Left lobe of liver (tissue), 2 donors: ENCODE measurements around the gene HOXB4. TPM values are rescaled to one million over a fixed set of nuclear protein-coding genes. Genes with fewer than 3 reads are reported as not detected.
A peak's percentile ranks its signal among the peaks of the same experiment; 100 is the strongest.

Experiments
- ATAC-seq: fragments of 200-7000 bp; cut with Tn5 transposase; one replicate; pipeline ENCODE4 v1.9.1; 2020; ENCODE audit warnings: mild to moderate bottlenecking, moderate library complexity
- DNase-seq: peaks from one replicate; pipeline ENCODE4 v3.0.0-alpha.2; 2020; ENCODE audit warnings: low spot score
- total RNA-seq: library from RNA; stranded (reverse); gene quantifications from one replicate; pipeline ENCODE4 v1.2.1, GENCODE V29; 2021
- donor health status: DM: no; HTN: no; CAD: no; lungs with moderate emphysema.
- donor health status: DM: no; HTN: yes; CAD: no.

HOXB4 gene
- total RNA-seq, 1 donor from 2014 or later, result 1.1 TPM

DNA sequence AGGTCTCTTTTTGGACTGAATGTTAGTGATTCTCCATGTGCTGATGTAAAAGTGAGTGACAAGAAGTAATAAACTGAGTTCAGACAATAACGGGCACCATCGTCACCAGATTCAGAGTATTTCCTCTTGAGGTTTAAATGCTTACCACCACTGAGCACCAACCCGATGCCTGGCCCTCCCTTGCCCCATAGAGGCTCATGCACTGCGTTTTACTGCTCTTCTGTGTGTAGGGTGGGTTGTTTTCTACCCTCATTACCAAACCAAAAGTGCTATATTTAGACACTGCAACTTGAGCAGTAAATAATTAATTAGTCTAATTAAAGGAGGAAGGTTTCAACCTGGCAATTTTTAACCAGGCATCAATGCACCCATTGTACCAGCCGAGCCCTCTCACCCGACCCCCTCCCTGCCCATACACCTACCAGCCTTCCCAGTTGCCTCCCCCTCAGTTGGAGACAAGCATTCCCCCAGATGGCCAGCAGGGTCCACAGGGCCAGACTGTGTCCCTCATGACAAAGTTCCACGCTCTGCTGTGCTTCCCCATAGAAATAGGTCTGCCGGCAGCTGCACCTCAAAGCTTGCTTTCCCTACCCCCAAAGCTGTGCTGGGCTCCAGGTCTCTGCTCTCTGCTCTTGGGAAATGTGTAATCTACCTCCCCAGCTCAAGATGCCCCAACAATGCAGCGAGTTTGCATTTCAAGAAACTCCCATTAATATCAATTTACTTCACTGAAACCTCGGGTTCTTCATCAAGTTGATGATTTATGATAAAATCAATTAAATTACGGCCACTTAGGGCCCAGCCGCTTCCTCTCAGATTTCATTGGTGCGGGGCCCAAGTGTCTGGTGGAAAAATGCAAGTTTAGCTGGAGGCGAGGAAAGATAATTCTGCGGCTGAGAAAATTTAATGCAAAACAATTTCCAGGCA, 16.0 kb downstream of the HOXB4 start:
- DNase-seq, result no peak
- no peak for ATAC-seq

DNA sequence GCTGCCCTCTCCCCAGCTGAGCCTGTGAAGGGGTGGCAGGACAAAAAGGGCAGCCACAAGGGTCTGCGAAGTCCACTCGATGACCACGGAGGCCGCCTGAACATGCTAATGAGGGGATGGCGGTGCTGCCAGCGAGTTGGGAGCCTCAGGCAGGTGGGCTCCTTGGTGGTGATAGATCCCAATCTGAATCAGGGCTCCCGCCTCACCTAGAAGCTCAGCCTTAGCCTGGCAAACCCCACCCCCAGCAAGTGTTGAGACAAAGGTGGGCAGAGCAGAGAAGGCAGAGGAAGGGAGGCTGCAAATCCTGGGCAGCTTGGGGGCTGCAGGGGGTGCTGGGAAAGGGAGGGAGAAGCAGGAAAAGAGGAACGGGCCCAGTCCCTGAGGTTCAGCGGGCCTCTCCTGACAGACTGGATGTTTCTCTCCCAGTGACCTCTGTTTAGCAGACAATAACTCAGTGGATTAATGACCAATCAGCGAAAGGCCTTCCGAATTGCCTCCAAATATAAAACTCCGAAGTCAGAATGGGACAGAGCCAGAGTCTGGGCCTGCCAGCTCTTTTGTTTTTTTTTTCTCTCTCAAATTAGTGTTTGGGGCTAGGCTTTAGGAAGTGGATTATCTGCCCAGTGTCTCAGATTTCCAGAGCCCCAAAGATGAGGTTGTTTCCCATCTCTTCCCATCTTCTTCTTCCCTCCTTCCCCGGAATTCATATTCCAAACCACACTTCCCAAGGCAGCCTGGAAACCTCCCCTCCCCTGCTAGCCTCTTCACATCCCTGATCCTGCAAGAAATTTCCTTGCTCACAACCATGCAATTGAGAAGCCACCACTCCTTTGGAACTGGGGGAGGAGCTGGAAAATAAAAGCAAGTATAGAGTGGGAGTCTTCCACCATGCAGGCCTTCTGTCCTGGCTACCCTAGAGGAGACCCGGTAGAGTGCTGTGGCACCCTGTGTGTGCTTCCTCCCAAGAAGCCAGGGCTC, 18.0 kb downstream of the HOXB4 start:
- DNase-seq (no peak), ATAC-seq (peak; percentile 9)

DNA sequence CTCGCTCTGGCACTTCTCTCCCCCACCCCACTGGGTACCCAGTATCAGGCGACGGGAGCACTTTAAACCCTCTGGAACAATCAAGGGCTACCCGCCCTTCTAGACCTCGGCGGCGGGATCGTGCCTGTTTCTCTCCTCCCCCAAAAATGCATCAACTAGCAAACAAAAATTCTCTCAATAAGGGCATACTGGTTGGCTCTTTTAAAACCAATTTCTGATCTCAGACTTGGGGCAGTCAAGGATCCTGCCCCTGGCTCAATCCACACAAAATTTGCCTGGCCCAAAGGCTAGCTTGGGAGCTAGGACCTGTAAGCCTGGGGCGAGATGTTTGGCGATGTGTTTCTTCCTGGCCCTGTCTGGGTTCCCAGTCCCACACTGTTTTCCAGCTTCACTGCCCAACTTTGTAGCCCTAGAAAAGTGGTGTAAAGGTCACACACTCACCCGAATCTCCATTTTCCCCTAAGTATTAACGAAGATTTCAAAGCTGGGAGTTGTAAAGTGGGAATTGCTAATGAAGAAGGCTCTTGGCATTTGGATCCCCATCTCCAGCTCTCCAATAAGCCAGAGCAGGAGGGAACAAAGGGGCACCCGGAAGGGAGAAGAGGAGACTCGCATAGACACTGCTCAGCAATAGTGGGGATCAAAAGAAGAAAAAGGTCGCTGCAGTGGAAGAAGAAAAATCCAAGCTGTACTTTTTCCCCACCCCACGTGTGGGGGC, 18.9 kb downstream of the HOXB4 start:
- DNase-seq (no peak), ATAC-seq (no peak)

DNA sequence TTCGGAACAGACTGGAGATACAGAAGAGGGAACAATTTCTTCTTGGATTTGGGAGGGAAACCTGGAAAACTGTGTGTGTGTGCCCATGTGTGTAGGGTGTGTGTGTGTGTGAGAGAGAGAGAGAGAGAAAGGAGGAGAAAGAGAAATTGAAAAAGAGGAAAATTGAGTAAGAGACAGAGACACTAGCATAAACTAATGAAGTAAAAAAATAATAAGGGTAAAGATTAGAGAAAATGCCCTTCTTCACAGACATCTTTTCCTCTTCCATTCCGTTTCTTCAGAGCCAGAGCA, 19.4 kb downstream of the HOXB4 start:
- DNase-seq, result no peak

DNA sequence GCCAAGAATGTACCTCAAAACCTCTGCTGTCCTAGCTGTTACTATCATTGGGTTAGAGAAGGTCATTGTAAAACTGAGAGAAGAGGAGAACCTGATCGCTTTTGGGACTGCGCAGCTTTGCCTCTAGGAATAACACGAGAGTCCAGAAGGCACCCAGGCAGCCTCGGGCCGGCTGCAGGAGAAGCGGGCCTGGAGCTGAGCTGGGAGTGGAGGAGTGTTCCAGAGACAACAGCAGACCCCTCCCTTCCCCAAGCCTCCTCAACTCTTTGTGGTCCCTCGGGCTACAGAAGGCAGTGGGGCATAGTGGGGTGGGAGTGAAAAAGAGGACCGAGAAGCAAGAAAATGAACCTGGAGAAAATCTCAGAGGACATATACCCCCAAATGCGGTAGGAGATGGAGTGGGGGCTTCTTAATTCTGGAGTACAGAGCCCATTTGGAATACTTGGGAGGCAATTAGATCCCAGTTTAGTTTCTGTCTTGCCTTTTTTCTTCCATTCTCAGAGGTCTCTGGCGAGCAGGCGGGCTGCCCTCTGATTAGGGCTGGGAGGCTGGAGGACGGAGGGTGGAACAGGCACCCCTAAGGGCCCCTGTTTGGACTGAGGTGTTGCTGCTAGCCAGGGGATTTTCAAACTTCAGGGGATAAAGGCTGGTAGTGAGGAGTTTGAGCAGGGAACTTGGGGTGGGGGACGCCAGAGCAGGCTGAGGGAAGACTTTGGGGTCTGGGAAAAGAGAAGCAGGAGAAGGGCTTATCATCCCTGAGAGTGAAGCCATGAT, 19.9 kb downstream of the HOXB4 start:
- no peak for DNase-seq
- ATAC-seq, result no peak

More for the DNA sequence above, 19.4 kb downstream of the HOXB4 start:
- no peak for ATAC-seq

DNA sequence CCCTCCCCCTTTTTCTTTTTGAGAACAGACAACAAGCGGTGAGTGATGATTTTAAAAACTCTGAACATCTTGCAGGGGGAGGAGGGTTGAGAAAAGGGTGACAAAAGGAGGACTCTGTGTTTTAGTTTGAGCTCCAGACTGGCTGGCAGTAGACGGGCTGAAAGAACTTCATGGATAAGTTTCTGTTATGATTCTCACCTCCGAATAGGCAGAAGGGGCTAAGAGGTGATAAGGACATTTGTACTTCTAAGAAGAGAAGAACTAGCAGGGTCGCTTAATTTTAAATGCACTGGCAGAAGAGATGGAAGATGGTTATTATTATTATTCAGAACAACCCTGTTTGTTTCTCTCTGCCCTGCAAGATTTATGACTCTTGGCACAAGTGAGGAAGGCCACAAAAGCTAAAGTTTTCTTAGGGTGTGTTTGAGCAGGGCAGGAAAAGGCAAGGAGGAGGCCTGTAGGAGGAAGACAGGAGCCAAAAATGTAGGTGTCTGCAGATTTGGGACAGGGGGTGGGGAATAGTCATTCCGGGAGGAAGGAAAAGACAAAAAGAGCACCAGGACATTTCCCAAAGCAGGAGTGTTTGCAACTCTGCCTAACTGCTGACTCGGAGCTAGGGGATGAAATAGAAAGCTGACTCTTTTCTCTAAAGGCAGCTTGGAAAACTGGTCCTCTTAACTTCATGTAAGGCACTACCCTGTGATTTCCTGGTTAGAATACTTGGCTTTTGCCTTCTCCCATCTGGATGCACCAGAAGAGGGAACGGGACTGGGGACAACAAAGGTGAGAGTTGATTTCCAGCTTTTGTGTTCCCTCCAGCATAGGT, 21.4 kb downstream of the HOXB4 start:
- DNase-seq, result no peak
- peak; percentile 25 for ATAC-seq

DNA sequence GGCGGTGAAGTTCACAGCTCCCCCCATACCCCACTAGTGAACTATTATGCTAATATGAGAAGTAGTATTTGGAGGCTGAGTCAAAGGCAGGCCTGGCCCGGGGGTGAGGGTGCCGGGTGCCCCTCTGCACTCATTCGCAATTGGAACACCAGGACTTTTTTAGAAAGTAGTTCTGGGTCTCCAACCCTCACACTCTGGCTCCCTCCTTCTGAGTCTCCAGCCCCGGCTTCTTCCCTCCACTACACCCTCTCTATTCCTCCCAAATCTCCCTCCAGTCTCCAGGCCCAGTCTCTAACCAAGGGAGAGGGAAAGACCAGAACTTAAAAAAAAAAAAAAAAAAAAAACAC, 21.9 kb downstream of the HOXB4 start:
- ATAC-seq (no peak), DNase-seq (no peak)

DNA sequence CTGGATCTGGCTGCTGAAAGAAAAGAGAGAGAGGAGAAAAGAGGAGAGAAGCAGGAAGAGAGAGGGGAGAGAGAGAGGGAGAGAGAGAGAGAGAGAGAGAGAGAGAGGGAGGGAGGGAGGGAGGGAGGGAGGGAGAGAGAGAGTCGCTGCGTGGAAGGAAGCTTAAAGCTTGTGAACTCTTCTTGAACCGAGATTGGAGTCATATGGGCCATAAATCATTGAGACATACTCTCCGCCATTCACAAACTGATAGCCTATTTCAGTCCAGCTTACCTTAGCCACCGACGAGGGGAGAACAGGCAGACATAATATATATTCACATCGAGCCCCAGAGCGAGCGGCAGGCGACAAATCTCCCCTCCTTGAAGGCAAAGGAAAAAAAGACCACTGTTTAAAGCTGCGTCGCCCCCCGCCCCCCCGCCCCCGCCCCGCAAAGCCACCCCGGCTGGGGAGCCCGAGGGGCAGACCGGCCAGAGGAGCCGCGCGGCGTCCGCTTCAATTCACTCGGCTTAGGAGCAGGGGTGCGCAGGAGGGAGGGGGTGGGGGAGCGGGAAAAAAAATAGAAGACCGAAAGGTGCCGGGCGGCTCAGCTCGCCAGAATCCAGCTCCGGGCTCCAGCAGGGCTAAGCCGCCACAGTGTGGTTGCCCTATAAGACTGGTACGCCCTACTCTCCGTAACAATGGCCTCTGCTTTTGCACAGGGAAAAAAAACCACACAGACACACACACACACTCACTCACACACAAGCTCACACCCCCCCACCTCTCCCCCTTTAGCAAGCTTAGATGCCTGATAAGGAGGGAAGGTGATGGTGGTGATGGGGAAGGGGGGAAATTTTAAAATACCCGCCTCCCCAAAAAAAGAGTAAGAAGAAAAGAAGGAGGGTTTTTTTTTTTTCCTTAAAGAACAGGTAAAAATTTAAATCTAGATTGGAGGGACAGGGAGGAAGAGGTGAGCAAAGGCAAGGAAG, 22.6 kb downstream of the HOXB4 start:
- DNase-seq (no peak), ATAC-seq (peak; percentile 42)

DNA sequence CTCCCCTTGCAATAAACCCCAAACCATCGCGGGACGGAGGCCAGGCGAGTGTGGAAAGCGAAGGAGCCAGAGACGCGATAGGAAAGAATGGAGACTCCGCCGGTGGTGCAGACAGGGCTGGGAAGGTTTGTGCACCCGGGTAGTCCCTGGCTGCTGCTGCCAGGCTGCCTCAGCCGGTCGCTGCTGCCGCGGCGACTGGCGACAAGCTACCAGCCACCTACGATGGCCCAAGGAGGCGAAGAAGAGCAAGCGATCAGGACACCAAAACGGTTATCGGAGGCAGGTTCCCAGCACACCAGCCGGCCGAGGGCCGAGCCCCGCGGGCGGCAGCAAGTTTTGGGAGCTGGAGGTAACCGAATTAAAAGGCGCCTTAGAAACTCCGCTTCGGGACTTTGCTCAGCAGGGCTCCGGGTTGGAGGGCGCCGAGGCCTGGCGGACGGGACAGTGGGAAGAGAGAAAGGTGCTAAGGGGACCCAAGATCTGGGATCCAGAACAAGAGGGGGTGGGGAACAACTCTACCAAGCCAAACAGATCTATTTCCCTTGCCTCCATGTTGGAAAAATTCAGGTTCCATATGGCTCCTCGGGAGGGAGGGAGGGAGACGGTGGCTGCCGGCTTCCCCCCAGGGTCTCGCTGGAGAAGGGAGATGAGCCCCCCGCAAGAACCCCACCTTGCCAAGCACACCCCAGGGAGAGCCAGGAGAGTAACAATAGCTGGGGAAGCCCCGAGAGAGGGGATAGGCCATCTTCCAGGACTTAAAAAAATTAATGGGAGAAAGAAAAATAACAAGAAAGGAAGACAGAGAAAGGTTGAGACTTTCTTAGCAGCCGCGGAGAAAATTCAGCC, 23.5 kb downstream of the HOXB4 start:
- ATAC-seq, result no peak

DNA sequence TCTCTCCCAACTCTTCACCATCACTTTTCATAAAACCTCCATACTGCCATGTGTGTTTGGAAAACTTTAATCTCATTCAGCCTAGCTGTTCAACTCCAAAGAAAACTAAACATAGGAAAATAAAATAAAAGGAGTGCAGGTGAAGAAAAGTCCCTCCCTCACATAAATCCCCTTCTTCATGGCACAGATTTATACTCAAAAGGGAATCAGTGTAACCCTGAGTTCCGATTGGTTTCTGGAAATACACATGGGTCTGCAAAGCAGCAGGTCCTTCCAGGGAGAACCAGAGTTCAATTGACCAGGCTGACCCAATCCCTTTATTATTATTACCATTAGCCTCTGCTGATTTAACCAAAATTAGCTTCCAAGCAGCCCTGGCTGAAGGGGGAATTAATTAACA, 24.3 kb downstream of the HOXB4 start:
- DNase-seq, result no peak
- ATAC-seq, result no peak

More for the DNA sequence above, 23.5 kb downstream of the HOXB4 start:
- no peak for DNase-seq

DNA sequence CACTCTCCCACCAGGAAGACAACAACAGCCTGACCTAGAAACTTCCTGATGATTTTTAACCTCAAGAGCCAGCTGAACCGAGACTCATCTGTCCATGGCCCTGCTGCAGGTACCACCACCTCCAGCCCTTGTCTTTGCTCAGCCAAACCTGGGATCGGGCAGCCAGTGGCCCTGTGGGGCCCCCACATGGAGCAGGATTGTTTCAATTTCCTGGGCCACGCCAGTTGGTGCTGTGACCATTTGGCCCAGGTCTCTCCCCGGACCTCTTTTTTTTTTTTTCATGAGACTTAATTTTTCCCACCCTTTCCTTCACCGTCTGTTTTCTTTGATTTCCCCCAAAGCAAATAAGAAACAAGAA, 25.0 kb downstream of the HOXB4 start:
- DNase-seq (no peak), ATAC-seq (no peak)

DNA sequence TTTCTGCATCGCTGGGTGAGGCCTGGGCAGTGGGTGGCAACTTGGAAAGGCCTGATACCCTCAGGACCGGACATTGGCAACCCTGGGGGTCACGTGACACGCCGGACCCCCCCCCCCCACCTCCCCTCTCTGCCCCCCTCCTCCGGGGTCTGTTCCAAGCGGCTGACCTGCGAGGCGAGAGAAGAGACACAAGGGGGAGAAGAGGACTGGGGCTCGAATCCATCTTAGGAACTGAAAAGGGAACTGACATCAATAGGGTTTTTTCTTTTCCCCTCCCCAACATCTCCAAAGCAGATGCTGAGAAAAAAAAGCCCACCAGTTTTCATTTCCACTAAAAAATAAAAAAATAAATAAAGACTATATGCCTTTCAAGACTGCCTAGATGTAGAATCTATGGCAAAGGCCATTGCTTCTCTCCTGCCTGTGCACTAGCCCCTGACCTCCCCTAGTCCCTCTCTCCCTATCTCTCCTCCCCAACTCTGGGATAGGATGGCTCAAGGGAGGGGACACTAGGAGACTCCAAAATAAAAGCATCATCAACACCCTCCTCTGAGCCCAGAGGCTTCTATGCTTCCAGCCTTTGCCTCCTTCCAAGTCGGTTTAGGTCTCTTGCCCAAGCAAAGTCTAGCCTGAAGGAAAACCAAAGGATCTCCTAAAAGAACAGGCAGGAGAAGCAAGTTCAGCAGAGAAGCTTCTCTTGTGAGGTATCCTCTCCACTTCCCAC, 25.5 kb downstream of the HOXB4 start:
- DNase-seq (no peak), ATAC-seq (no peak)

DNA sequence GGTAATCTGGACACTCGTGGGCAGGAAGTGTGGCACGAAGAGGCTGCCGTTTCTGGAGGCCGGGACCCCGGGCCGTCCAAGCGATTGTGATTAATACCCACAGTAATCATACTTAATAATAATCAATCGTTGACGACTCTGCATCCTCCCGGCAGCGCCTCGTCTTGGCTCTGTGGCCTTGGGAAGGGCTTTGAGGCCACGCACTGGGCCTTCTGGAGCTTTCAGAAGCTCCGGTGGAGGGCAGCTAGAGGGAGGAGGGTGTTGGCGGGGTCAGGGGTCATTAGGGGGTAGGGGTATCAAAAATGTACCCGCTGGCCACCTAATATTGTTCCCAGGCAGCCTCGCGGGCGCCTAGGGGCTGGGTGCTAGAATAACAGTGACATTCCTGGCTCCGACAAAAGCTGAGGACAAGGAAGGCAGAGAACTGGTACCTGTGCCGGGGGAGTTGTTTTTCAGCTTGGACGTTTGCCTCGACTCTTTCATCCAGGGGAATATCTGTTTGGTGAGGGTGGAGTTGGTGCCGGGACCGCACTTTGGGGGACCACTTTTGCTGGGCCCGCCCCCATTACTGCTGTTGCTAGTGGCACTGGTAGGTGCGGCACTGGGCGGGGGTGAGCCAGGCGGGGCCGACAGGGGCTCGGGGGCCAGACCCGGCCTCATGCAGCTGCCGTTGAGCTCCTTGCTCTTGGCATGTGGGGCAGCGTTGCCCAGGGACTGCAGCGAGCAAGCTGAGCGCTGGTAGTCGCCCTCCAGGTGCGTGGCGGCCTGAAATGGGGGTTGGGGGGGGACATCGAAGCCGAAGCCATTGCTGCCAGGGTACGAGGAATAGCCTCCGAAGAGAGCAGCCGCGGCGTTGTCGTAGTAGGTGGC, 26.3 kb downstream of the HOXB4 start:
- DNase-seq, result no peak
- no peak for ATAC-seq

DNA sequence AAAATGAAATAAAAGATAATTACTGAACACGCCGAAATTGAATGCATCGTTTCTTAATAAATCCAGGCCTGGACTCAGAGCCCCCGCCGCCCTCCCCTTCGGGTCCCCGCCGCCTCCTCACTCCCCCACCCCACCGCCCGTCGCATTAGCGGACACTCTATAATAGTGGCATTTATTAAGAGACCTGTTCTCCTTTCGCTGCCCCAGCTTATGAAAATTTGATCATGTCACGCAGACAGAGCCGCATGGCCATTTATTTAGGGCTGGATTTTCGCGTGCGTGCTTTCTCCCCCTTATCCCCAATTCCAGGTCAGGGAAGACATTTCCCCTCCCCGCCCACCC, 27.0 kb downstream of the HOXB4 start:
- DNase-seq (no peak), ATAC-seq (no peak)

DNA sequence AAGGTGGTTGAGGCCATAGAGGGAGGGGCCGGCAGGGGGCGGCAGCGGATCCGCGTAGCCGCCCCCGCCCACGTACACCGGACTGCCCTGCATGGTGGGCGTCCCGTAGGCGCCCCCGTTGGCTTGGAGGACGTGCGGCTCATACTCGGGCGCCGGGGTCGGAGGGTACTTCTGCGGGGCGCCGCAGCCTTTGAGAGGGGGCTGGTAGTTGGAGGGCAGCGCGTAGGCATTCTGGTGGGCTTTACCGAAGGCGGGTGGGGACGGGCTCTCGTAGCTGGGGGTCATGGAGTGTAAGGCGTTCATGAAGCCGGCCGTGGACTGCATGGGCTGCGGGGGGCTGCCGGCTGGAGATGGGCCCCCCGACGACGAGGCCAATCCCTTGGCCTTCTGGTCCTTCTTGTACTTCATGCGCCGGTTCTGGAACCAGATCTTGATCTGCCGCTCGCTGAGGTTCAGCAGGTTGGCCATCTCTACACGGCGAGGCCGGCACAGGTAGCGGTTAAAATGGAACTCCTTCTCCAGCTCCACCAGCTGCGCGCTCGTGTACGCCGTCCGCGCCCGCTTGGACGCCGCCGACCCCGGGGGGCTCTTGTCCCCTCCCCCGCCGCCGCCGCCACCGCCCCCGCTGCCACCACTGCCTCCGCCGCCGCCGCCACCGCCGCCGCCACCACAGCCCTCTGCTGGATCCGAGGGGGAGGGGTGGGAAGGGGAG, 27.5 kb downstream of the HOXB4 start:
- no peak for ATAC-seq

More for the DNA sequence above, 27.5 kb downstream of the HOXB4 start:
- DNase-seq, result no peak
